Fibroblast of lung (primary cell): ENCODE data around the gene NBEA. TPM values are rescaled to one million over a fixed set of nuclear protein-coding genes. Genes with fewer than 3 reads are reported as not detected.
A peak's percentile ranks its signal among the peaks of the same experiment; 100 is the strongest.
"Not testable (repeated sequence)": the region's sequence is repeated elsewhere in the genome, so short reads cannot be mapped to it uniquely, and the experiment has no call there.

Experiments used
- DNase-seq, 2 donors: peaks; one replicate each; pipeline versions ENCODE4 v3.0.0 to v3.0.0-alpha.2; 2010; ENCODE audit warnings: low read depth in 2 of 2
- H2AFZ ChIP-seq: 2 replicates; pipeline ENCODE4 v1.5.1; 2012; ENCODE audit warnings: low read length, control low read depth, inconsistent platforms
- H3K27ac ChIP-seq: 2 replicates; pipeline ENCODE4 v1.5.1; 2011; ENCODE audit warnings: low read length, control low read depth; ENCODE audit not compliant: insufficient read depth
- H3K27me3 ChIP-seq: 2 replicates; pipeline ENCODE4 v1.5.1; 2011; ENCODE audit warnings: mild to moderate bottlenecking, low read length; ENCODE audit not compliant: control insufficient read depth, insufficient read depth
- H3K36me3 ChIP-seq: 2 replicates; pipeline ENCODE4 v1.5.1; 2011; ENCODE audit warnings: low read length; ENCODE audit not compliant: control insufficient read depth, insufficient read depth
- H3K4me1 ChIP-seq: 2 replicates; pipeline ENCODE4 v1.5.1; 2011; ENCODE audit warnings: low read length; ENCODE audit not compliant: control insufficient read depth, insufficient read depth; ENCODE audit errors: extremely low read depth
- H3K4me2 ChIP-seq: 2 replicates; pipeline ENCODE4 v1.5.1; 2011; ENCODE audit warnings: low read length, control low read depth; ENCODE audit not compliant: insufficient read depth; ENCODE audit errors: extremely low read depth
- H3K4me3 ChIP-seq, 4 experiments: fragments of 200-600 bp in 1 of 4; sonication (generic) in 1 of 4; replicated peaks in 1 of 4; 2 replicates each; pipeline ENCODE4 v1.5.1; 2011 to 2016; ENCODE audit warnings: low read length in 4 of 4, low read depth in 3 of 4, mild to moderate bottlenecking in 3 of 4, control low read depth in 2 of 4, inconsistent platforms in 1 of 4, mixed read lengths in 1 of 4; ENCODE audit not compliant: insufficient read depth in 1 of 4; ENCODE audit errors: control extremely low read depth in 1 of 4
- H3K79me2 ChIP-seq: 2 replicates; pipeline ENCODE4 v1.5.1; 2012; ENCODE audit warnings: mild to moderate bottlenecking, low read length, inconsistent platforms; ENCODE audit not compliant: control insufficient read depth, insufficient read depth
- H3K9ac ChIP-seq: 2 replicates; pipeline ENCODE4 v1.5.1; 2011; ENCODE audit warnings: mild to moderate bottlenecking, low read length, control low read depth; ENCODE audit not compliant: insufficient read depth
- H3K9me3 ChIP-seq: 2 replicates; pipeline ENCODE4 v1.5.1; 2012; ENCODE audit warnings: low read depth, low read length; ENCODE audit not compliant: control insufficient read depth, insufficient read depth
- H4K20me1 ChIP-seq: 2 replicates; pipeline ENCODE4 v1.5.1; 2011; ENCODE audit warnings: low read length; ENCODE audit not compliant: control insufficient read depth, insufficient read depth; ENCODE audit errors: extremely low read depth
- EZH2 ChIP-seq: IDR thresholded peaks from 2 replicates; pipeline ENCODE4 v1.5.1; 2012; ENCODE audit warnings: low read length, control low read depth, mild to moderate bottlenecking; ENCODE audit errors: missing control alignments
- polyA plus RNA-seq, 2 donors: library from polyadenylated mRNA; depleted of rRNA in 1 of 2; stranded (reverse) in 1 of 2; unstranded in 1 of 2; fragments of >200 nt; gene quantifications; 2 replicates each; pipeline ENCODE4 v1.2.1, GENCODE V29; 2011 to 2012; ENCODE audit warnings: missing spikeins in 1 of 2
- total RNA-seq: library from RNA; depleted of rRNA; stranded (reverse); fragments of >200 nt; gene quantifications from 2 replicates; pipeline ENCODE4 v1.2.1, GENCODE V29; 2014
- TF ChIP-seq, protein P1 (sequence below), 2 donors: IDR thresholded peaks in 1 of 2; conservative IDR thresholded peaks in 1 of 2; 1 replicate in 1 of 2; 2 replicates in 1 of 2; pipeline ENCODE4 v1.5.1; 2011 to 2012; ENCODE audit warnings: low read length in 2 of 2, control low read depth in 1 of 2, inconsistent platforms in 1 of 2, low read depth in 1 of 2, mild to moderate bottlenecking in 1 of 2

NBEA gene
- total and polyA plus RNA-seq, 2 donors (not counting 1 experiment from before 2014, with no cell fraction given) = 3.6 to 7.8 TPM

DNA sequence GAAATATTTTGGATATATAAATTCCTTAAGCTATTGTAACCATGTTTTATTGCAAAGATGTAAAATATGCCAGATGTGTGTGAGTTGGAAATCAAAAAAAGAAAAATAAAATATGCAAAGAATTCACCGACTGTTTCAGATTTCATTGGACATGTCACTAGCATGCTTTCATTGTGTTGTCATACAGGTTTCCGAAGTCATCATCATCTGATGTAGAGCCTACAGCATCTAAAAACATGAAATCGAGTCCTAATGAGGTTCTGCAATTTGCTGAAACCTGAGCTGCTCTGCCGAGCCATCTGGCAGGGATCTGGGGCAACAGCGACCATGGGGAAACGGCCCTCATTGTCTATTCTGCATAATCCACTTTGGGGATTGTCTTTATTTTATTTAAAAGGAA, 730.5 kb downstream of the NBEA start:
- H3K27ac ChIP-seq = no peak overlapping the region
- no peak overlapping the region for H3K9ac ChIP-seq
- no peak overlapping the region for H3K4me2 ChIP-seq
- no peaks in the 10 kb centered on the region for H3K4me1 ChIP-seq
- DNase-seq = peak in 1 of 2 donors; percentile 15
- H3K79me2 ChIP-seq = no peaks in the 10 kb centered on the region
- H3K36me3 ChIP-seq = no peaks in the 10 kb centered on the region
- H3K4me3 ChIP-seq = no peak overlapping the region
- TF ChIP-seq, protein P1, sequence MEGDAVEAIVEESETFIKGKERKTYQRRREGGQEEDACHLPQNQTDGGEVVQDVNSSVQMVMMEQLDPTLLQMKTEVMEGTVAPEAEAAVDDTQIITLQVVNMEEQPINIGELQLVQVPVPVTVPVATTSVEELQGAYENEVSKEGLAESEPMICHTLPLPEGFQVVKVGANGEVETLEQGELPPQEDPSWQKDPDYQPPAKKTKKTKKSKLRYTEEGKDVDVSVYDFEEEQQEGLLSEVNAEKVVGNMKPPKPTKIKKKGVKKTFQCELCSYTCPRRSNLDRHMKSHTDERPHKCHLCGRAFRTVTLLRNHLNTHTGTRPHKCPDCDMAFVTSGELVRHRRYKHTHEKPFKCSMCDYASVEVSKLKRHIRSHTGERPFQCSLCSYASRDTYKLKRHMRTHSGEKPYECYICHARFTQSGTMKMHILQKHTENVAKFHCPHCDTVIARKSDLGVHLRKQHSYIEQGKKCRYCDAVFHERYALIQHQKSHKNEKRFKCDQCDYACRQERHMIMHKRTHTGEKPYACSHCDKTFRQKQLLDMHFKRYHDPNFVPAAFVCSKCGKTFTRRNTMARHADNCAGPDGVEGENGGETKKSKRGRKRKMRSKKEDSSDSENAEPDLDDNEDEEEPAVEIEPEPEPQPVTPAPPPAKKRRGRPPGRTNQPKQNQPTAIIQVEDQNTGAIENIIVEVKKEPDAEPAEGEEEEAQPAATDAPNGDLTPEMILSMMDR (conservative IDR thresholded peaks at IDR 0.05 in 1 of 2, IDR thresholded peaks at IDR 0.05 in 1 of 2; ENCODE audit: low read depth in 1 of 2, low read length in 2 of 2) = no peak
- TF ChIP-seq EZH2 = no peak
- no peaks in the 10 kb centered on the region for H3K9me3 ChIP-seq
- no peak overlapping the region for H2AFZ ChIP-seq
- no peaks in the 10 kb centered on the region for H3K27me3 ChIP-seq
- no peaks in the 10 kb centered on the region for H4K20me1 ChIP-seq

DNA sequence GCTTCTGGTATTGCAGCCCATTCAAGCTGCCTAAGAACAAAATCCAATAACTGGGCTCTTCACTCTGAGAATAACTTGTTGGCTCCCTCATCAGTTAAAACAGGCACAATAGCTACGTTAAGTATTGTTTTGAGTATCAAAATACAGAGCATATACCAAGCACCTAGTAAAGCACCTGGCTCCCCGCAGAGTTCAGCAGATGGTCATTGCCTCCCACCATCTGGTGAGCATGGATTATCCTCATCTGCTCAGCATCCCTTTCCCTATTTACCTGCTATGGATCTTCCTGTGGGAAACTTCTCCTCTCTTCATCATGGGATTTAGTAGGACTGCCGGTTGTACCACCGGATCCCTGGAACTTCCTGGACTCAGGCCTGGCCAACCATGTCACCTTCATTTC, 733.6 kb downstream of the NBEA start:
- H3K4me3 ChIP-seq = no peak overlapping the region
- H3K9ac ChIP-seq = no peak overlapping the region
- no peak overlapping the region for H3K27ac ChIP-seq
- TF ChIP-seq EZH2 = no peak
- TF ChIP-seq, protein P1 (conservative IDR thresholded peaks at IDR 0.05 in 1 of 2, IDR thresholded peaks at IDR 0.05 in 1 of 2; ENCODE audit: low read depth in 1 of 2, low read length in 2 of 2) = no peak
- no peak overlapping the region for H3K4me2 ChIP-seq
- no peak overlapping the region for H2AFZ ChIP-seq
- H3K27me3 ChIP-seq = no peaks in the 10 kb centered on the region
- no peaks in the 10 kb centered on the region for H3K79me2 ChIP-seq
- no peaks in the 10 kb centered on the region for H3K36me3 ChIP-seq
- no peaks in the 10 kb centered on the region for H3K4me1 ChIP-seq
- no peak for DNase-seq
- H3K9me3 ChIP-seq = no peaks in the 10 kb centered on the region
- no peaks in the 10 kb centered on the region for H4K20me1 ChIP-seq

DNA sequence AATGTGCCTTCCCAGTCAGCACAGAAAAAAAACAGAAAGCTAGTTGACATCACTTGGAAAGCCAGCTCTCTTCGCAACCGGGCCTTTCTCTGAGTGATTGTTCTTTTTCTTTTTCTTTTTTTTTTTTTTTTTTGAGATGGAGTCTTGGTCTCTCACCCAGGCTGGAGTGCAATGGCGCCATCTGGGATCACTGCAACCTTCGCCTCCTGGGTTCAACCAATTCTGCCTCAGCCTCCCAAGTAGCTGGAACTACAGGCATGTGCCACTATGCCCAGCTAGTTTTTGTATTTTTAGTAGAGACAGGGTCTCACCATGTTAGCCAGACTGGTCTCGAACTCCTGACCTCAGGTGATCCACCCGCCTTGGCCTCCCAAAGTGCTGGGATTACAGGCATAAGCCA, 735.8 kb downstream of the NBEA start:
- not testable (repeated sequence) for H3K27ac ChIP-seq, H3K4me1 ChIP-seq, H3K79me2 ChIP-seq, H4K20me1 ChIP-seq, DNase-seq, H3K4me3 ChIP-seq, H3K36me3 ChIP-seq, H2AFZ ChIP-seq, H3K4me2 ChIP-seq, H3K27me3 ChIP-seq, H3K9me3 ChIP-seq, H3K9ac ChIP-seq
